Skin of body (tissue), 2 donors: ENCODE results near the gene TBX3. TPM values are rescaled to one million over a fixed set of nuclear protein-coding genes. Genes with fewer than 3 reads are reported as not detected.
A peak's percentile ranks its signal among the peaks of the same experiment; 100 is the strongest.

Experiments
- DNase-seq: peaks from one replicate; lab custom pipeline; 2025; lab: John Stamatoyannopoulos, UW
- total RNA-seq: library from RNA; depleted of rRNA; stranded (reverse); fragments of >200 nt; gene quantifications from one replicate; pipeline ENCODE4 v1.2.3, GENCODE V29; 2014

The TBX3 gene
- total RNA-seq, 1 donor from 2014 or later: 14.7 TPM

DNA sequence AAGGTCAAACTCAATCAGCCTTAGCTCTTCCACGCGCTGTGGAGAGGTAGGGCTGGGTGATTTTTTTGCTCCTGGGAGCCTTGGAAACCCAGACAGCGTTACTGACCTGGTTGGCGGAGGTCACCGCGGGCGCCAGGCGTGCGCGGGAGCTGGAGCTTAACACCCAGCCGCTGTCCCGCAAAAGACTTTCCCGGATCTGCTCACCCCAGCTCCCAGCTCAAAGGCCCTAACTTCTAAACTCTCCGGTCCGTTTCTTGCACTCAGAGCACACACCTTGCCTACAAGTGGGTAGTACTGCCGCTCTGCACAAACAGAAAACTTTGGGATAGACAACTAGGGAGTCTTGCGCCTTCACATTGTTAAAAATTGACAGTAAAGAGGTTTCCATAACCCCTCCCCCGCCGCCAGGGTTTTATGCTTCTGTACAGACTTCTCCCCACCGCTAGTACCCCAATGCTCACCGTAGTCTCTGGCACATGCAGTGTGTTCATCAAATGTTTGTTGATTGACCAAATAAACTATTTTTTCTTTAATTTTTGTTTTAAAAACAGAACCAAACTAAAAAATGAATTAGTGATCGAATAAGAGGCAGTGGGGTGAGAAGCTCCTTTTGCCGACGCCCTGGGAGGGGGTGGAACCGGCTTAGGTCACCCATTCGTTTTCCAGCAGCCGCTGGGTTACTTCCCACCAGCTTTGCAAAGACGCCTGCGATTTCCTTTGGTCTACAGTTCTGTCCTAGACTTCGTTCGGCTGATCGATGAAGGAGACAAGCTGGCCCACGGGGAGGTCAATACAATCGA lies 12.7 kb upstream of the TBX3 start:
- no peak for DNase-seq

DNA sequence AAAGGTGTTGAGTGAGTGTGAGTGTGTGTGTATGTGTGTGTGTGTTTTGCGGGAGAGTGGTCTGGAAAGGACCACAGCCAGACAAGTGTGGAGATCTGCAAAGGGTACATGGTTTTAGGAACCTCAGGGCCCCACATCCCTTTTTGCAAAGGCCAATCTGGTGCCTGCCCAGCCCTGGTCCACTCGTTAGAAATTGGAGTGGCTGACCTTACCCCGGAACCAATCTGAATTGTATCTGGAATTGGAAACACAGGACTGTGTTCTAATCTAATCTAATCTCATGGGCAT lies 11.3 kb upstream of the TBX3 start:
- no peak for DNase-seq

DNA sequence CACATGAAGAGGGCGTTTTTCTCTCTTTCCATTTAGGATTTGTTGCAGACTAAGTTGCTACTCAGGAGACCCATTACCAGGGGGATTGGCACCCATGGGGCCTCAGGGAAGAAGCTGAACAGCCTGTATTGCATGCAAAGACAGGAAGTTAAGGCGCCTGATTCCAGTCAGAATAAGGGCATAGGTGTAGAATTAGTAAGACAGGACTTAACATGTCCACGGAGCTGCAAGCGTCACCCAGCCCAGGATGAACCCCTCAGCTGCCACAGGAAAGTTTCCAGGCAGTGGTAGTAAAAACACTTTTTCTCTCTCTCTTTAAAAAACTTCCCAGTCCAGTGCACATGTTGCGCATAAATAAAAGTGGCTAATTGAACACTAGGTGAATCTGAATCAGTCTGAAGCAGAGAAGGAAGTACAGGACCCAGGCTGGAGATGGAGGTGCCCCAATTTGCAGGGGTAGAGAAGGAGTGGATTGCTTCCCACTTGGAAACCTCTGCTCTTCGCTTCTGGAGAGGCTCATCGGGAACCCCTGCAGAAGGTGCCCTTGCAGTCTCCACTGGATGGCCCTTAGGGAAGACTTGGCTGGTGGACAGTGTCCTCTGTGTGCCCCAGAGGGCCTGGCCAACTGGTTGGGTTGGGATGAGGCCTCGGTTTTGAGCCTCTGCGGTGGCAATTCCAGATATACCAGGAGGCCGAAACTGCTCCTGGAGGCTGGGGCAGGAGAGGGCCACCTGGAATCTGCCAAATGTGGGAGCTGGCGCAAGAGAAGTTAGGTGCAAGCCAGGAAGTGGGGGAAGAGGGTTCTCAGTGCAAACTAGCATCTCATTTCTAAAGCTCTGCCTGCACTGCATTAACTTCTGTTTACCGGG lies 10.7 kb upstream of the TBX3 start:
- DNase-seq: no peak

DNA sequence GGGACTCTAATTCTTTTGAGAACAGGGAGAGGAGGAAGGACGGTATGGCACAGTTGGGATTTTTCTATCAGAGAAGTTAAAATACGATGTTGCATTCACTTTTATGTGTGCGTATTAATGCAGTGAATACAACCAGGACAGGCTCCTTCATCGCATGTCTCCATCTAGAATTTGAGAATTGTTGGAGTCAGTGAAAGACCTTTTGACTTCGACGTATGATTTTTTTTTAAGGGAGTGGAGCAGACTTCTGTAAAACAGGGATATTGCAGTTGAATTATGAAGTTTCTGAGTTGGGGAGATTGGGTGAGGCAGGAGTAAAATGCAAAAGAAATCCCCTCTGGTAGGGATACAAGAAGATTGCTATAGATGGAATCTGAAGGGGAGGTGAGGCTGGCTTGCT lies 9.6 kb upstream of the TBX3 start:
- DNase-seq: no peak

DNA sequence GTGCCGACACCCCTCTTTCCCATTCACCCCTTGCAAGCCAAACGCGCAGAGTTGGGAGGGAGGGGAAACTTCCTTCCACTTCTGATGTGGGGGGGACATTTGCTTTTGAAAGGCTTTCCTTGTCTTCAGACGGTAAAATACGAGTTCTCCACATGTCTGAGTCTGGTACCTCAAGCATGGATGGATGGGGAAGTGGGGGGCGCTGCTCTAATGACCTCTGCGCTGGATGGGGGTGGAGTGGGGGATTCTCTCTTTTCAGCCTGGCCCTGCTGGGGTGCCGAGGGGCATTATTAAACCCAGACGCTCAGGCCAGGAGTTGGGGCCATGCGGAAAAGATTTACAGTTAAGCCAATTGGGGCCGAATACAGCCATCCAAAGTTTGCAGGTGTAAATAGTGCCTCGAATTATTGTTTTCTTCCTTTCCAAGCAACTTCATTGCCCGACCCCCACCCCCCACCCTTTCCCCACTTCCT lies 9.1 kb upstream of the TBX3 start:
- DNase-seq: no peak

DNA sequence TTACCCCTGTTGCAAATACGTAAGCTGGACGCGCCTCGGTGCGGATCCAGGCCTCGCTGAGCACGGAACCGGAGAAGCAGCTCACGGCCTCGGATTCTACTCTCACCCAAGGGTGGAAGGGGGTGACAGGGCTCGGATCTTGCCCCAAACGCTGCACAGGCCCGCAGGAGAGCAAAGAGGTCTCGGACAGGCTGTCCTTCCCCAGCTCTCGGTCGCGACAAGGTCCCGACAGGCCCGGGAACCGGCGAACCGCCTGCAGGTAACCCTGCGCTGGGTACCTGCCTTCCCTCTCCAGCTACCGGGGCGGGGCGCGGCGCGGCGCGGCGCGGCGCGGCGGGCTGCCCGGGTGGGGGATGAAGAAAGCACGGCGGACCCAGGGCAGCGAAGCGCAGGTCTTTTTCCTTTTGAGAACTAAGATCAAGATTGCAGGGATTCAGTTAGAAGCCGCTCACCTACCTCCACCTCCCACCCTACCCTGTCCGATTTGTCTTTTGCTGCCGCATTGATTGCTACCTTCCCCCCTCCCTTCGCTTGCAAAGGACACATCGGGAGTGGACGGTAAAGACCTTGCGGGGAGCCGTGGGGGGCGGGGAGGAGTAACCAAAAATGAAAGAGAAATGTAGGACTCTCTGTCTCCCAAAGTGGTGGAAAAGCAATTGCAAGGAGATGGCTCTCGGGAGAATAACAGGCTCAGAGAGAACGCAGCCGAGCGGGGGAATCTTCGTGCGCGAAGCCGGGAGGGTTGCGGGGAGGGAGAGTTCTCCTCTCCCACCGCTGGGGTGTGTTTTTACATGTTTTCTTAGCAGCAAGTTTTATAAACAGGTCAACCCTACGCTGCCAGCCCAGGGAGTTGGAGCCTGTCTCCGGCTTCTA lies 8.4 kb upstream of the TBX3 start:
- no peak for DNase-seq

DNA sequence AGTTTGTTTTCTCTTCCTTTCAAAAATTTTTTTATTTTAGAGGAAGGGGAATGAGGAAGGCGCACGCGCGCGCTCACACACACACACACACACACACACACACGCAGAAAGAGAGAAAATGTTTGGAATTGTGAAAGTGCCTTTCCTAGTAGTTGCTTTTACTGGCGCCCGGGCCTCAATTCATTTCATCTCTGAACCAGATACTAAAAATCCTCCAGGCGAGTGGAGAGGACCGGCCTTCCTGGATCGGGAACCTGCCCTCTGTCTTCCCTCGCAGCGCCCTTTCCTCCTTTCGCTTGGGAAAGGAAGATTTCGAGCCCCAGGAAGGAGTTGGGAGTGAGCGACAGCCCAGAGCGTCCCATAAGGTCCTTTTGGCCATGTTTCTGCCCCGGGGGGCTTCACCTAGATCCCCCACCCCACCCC lies 7.8 kb upstream of the TBX3 start:
- no peak for DNase-seq

DNA sequence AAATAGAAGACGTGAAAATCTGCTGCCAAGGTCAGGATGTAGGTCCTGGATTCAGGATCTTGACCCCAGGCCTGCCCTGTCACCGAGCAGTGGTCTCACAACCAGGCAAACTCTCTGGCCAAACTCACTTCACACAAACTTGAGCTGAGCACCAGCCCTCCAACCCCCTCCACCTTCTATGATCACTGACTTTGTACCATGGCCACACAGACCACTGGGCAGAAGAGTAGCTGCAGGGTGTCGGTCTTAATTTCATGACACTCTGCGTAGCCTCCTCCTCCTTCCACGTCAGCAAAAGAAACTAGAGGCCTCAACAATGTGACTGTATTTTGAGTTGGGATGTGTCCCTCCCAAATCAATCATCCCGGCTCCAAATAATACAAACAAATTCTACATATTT lies 7.2 kb upstream of the TBX3 start:
- DNase-seq: no peak

DNA sequence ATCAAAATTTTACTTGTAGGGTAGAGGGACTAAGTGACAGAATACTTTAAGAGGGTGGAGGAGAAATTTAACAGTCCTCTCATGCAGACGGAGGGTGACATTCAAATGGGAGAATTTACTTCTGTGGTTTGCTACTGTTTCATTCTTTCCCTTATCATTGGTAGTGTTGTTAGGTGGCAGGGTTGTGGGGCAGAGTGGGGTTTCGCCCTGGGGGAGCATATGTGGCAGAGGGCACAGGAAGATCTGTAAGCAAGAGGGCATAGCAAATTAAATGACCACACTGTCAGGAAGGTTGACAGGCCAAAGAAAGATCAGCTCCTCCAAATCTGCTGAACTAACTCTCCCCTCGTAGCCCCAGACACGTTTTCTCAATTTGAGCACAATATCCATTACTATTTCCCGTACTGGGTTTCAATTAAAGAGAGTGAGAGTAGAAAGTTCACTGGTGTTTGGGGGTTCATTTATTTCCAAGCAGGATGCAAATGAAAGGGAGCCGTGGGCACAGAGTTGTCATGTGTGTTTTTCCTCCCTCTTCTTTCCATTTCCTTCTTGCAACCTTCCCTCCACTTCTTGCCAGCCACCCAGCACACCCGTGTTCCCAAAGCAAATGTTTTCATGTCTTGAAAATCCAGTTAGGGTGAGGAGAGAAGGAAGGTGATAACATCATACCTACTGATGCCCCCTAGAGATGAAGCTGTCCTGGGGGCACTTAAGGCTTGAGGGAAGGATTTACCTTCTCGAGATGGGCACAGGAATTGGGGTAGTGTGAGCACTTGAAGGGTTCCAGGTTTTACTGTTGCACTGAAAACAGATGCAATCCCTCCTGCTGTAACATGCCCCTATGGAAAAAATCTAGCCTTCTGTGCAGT lies 6.5 kb upstream of the TBX3 start:
- DNase-seq: no peak

DNA sequence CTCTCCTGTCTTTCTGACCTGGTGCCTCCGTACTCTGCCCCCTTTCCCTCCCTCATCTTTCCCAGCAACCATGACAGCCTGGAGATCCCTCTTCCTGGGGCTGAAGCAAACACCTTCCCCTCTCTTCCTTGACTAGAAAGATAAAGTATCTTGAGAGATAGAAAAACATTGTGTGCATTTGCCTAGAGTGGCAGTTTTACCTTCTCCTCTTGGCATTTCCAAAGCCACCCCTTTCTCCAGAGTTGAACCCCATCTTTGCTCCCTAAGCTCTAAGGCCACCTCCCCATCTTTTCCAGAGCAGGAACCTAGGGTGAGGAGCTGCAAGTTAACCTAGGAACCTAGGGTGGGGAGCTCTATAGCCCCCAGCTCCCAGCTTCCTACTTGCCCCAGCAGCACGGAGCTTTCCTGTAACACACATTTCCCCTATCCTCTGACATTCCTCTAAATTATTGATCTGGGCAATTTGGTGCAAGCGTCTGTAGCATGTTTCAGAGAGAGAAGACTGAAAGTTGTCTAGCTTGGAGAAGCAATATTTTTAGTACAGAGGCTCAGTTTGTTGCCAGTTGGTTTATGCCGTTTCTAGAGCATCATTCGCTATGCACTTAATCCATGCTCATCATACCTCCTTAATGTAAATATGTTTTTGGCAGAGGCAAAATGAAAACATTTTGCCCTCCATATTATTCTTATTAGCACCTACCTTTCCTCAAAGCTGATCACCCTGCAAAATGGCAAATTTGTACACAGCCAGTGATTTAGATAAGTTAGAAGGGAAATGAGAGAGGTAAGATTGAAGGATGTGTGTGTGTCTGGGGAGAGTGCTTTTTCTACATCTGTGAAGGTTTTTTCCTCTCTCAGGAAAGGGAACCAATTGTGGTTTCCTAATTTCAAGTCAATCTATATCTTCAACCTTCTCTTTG lies 5.4 kb upstream of the TBX3 start:
- no peak for DNase-seq

DNA sequence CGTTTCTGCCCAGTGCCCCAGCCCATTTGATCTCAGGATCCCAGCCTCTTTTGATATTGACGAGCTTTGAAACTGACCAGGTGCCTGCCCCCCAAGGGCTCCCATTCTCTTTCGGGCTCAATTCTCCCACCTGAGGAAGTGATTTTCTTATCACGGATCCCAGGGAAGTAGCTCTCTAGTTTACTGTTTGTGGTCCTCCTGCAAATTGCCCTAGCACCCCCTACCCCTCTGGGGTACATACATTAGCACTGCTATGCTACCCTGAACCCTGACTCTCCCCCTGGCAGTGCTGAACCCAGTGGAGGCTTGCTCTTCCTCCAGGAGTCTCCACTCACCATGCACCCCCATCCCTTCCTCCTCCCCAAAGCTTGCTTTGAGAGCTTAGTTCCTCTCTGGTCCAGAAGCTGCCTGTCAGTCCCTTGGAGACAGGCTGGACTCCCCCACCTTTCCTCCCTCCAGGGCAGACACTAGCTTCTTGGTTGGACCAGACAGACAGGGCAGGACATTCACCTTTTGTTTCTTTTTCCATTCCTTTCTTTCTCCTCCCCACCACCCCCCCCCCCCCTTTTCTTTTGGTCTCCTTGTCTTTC lies 4.4 kb upstream of the TBX3 start:
- DNase-seq: no peak

DNA sequence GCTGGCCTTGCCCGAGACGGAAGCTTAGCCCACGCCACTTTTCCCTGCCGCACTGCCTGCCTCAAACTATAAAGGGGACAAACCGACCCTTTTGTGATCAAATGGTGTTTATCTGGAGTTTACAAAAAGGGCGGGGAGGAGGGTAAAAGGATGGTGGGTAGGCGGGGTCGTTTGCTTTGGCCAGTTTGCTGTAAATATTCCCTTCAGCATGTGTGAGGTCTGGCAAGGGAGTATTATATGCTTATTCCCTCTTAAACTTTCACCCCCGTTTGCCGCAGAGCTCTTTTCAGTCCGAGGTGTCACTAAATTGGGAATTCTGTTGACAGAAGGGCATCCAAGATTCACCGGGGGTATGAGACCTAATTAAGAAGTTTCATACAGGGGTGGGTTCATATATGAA lies 3.8 kb upstream of the TBX3 start:
- DNase-seq: no peak

DNA sequence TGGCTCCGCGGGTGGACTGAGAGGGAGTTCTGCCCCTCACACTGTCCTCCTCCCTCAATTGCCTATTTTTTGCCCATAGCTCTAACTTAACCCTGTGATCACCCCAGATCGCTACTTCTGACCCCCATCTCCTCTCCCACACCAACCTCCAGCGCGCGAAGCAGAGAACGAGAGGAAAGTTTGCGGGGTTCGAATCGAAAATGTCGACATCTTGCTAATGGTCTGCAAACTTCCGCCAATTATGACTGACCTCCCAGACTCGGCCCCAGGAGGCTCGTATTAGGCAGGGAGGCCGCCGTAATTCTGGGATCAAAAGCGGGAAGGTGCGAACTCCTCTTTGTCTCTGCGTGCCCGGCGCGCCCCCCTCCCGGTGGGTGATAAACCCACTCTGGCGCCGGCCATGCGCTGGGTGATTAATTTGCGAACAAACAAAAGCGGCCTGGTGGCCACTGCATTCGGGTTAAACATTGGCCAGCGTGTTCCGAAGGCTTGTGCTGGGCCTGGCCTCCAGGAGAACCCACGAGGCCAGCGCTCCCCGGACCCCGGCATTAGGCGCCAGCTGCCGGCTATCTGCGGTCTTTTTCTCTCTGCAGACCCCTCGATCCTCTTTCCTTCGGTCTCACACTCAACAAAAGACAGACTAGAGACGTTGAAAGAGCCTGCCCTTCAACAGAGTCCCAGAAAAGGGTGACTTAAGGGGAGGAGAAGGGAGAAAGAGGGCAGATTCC lies 3.0 kb upstream of the TBX3 start:
- no peak for DNase-seq

DNA sequence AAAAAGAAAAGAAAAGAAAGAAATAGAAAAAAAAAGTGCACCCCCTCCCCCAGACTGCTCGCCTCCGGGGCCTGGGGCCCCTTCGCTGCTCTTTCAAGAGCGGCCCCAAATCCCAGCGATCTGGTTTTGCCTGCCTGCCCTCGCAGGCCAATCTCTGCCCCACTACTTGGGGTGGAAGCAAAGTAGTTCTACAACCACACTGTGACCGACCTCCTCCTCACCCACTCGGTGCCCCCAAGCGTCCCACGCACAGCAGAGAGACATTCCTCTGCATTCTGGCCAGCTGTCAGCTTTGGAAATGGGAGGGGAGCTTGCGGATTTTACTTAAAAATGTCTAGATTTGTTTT lies 2.4 kb upstream of the TBX3 start:
- DNase-seq: no peak

DNA sequence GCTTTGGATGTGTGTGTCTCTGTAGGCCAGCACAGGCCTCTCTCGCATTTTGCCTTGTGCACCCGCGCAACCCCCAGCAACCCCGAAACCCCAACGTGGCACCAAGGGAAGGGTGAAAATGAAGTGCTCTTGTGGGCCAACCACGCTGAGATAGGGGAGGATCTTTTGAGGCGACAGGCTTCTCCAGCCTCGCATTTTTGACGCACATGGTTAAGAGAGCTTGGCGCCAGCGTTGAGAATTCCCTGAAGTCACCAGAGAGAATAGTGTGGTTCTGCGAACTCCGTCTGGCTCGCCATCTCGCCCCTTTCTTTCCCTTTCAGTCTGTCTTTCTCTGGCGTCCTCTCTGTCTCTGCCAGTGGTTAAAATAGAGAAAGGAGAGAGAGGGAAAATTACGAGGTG lies 1.9 kb upstream of the TBX3 start:
- DNase-seq: no peak

DNA sequence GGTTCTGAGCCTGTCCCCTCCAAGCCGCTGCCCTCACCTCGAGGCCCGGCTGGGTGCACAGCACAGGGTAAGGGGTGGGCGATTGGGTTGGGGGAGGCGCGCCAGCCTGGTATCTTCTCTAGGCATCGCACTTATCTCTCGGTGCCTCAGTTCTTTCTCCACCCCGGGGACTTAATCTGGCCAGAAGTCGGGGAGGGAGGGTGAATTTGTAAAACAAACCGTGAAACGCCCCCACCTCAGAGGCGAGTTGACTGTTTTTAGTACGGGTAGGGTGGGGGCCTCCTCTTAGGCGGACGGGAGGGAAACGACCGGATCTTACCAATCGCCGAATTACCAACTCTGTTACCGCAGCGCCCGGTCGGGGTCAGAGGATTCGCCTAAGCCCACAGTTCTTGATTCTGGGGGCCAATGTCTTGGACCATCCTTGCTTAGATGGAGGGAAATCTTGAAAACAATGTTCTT lies 1.4 kb upstream of the TBX3 start:
- DNase-seq: no peak

DNA sequence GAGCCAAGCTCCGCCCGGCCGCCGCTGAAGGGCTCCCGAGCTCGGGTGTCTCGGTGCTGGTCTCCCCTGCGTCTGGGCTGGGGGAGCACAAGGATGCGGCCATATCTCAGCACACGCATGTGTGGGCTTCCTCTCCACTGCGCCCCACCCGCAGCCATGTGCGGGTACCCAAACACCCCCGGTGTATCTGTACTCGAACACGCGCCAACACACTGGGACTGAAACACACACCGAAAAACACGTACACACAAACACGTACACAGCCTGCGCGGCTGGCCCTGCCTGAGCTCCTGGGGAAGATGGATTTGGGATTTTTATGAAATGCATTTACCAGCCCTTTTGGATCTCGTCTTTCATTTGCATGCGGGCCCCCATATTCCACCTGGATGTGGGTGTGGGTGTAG lies 897 bp upstream of the TBX3 start:
- peak; percentile 77 for DNase-seq

DNA sequence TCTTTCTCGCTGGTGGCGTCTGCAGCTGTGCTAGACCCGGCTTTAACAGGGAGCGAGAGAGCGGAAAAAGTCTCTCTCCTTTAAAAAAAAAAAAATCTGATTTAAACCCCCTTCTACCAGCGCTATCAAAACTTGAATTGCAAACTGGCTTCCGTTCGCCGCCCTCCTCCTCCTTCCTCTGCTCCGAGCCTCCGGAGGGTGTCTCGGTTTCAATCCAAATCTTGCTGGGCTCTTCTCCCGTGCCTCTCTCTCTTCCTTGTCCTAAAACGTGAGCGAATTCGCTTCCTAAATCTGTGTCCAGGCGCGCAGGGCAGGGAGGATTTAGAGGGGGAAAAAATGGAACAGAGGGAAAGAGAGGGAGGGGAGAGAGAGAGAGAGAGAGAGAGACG lies 272 bp downstream of the TBX3 start:
- DNase-seq: no peak
